Keratinocyte (primary cell): ENCODE data around the gene ERBB4. TPM values are rescaled to one million over a fixed set of nuclear protein-coding genes. Genes with fewer than 3 reads are reported as not detected.
"Not testable (repeated sequence)": the region's sequence is repeated elsewhere in the genome, so short reads cannot be mapped to it uniquely, and the experiment has no call there.

ENCODE experiments used
- DNase-seq: peaks from one replicate; pipeline ENCODE4 v3.0.0-alpha.2; 2011; ENCODE audit warnings: low read depth, missing footprints, low spot score
- FAIRE-seq: peaks from 2 replicates; lab custom pipeline; 2011; peaks lifted over from hg19 to GRCh38; lab: Jason Lieb, UNC
- H2AFZ ChIP-seq: 2 replicates; pipeline ENCODE4 v1.6.0; 2012; ENCODE audit warnings: low read length, control low read depth, inconsistent platforms; ENCODE audit not compliant: control insufficient read depth
- H3K27ac ChIP-seq: 2 replicates; pipeline ENCODE4 v1.5.1; 2011; ENCODE audit warnings: low read length; ENCODE audit not compliant: control insufficient read depth, insufficient read depth
- H3K27me3 ChIP-seq: 3 replicates; pipeline ENCODE4 v1.6.0; 2011; ENCODE audit warnings: low read length; ENCODE audit not compliant: control insufficient read depth, insufficient read depth; ENCODE audit errors: extremely low read depth
- H3K36me3 ChIP-seq, 2 experiments: 2 replicates in 1 of 2; 3 replicates in 1 of 2; pipeline ENCODE4 v1.5.1; 2011; ENCODE audit warnings: low read length in 2 of 2, mild to moderate bottlenecking in 1 of 2; ENCODE audit not compliant: control insufficient read depth in 2 of 2, insufficient read depth in 2 of 2; ENCODE audit errors: extremely low read depth in 1 of 2
- H3K4me1 ChIP-seq: 3 replicates; pipeline ENCODE4 v1.5.1; 2011; ENCODE audit warnings: low read length; ENCODE audit not compliant: control insufficient read depth, insufficient read depth; ENCODE audit errors: extremely low read depth
- H3K4me2 ChIP-seq: 3 replicates; pipeline ENCODE4 v1.6.0; 2011; ENCODE audit warnings: low read depth, low read length; ENCODE audit not compliant: control insufficient read depth, insufficient read depth; ENCODE audit errors: extremely low read depth
- H3K4me3 ChIP-seq, 3 experiments: fragments of 200-600 bp in 1 of 3; sonication (generic) in 1 of 3; 2 replicates in 2 of 3; 3 replicates in 1 of 3; pipeline ENCODE4 v1.5.1; 2011 to 2016; ENCODE audit warnings: low read length in 3 of 3, mild to moderate bottlenecking in 3 of 3, control low read depth in 2 of 3, inconsistent platforms in 1 of 3, low read depth in 1 of 3, mixed read lengths in 1 of 3, mixed run types in 1 of 3, moderate library complexity in 1 of 3; ENCODE audit not compliant: control insufficient read depth in 2 of 3, insufficient read depth in 2 of 3; ENCODE audit errors: extremely low read depth in 1 of 3
- H3K79me2 ChIP-seq: 2 replicates; pipeline ENCODE4 v1.6.0; 2012; ENCODE audit warnings: low read length; ENCODE audit not compliant: control insufficient read depth, insufficient read depth
- H3K9ac ChIP-seq: 3 replicates; pipeline ENCODE4 v1.6.0; 2011; ENCODE audit warnings: low read length; ENCODE audit not compliant: control insufficient read depth, insufficient read depth; ENCODE audit errors: extremely low read depth
- H3K9me1 ChIP-seq: 3 replicates; pipeline ENCODE4 v1.6.0; 2011; ENCODE audit warnings: low read length; ENCODE audit not compliant: control insufficient read depth, insufficient read depth; ENCODE audit errors: extremely low read depth
- H3K9me3 ChIP-seq: 2 replicates; pipeline ENCODE4 v1.5.1; 2012; ENCODE audit warnings: low read depth, low read length; ENCODE audit not compliant: control insufficient read depth
- H4K20me1 ChIP-seq: 3 replicates; pipeline ENCODE4 v1.6.0; 2011; ENCODE audit warnings: low read length; ENCODE audit not compliant: control insufficient read depth, insufficient read depth; ENCODE audit errors: extremely low read depth
- EZH2 ChIP-seq: IDR thresholded peaks from one replicate; pipeline ENCODE4 v1.6.1; 2012; ENCODE audit warnings: inconsistent platforms, mild to moderate bottlenecking, low read length, moderate library complexity
- dilution Hi-C: fragments of 300-500 bp; cut with MboI; formaldehyde crosslinking; loops from one replicate; pipeline ENCODE4 v1.7.0; 2020; ENCODE audit warnings: low sequenced_read_pairs; ENCODE audit not compliant: extremely low pct_ligation_motif_present
- polyA plus RNA-seq, 5 experiments: library from polyadenylated mRNA; depleted of rRNA in 3 of 5; stranded (reverse) in 3 of 5; stranded (forward) in 1 of 5; unstranded in 1 of 5; fragments of >200 nt; gene quantifications; 1 replicate in 1 of 5; 2 replicates in 3 of 5; 3 replicates in 1 of 5; pipeline versions ENCODE4 v1.2.1 to v1.2.3, GENCODE V29; 2011 to 2012; ENCODE audit warnings: missing spikeins in 2 of 5, low read depth in 1 of 5, low replicate concordance in 1 of 5
- TF ChIP-seq, protein P1 (sequence below), 3 experiments: IDR thresholded peaks in 1 of 3; conservative IDR thresholded peaks in 1 of 3; optimal IDR thresholded peaks in 1 of 3; 2 replicates in 2 of 3; 3 replicates in 1 of 3; pipeline versions ENCODE3 to v1.5.1; 2011; ENCODE audit warnings: low read length in 3 of 3, mild to moderate bottlenecking in 3 of 3, moderate library complexity in 2 of 3, control low read depth in 1 of 3, inconsistent platforms in 1 of 3; ENCODE audit not compliant: insufficient read depth in 2 of 3; ENCODE audit errors: extremely low read depth in 1 of 3

The ERBB4 gene
- polyA plus RNA-seq, 1 donor (not counting 4 experiments of a cell fraction or from before 2014, with no cell fraction given), result 0.01 TPM

DNA sequence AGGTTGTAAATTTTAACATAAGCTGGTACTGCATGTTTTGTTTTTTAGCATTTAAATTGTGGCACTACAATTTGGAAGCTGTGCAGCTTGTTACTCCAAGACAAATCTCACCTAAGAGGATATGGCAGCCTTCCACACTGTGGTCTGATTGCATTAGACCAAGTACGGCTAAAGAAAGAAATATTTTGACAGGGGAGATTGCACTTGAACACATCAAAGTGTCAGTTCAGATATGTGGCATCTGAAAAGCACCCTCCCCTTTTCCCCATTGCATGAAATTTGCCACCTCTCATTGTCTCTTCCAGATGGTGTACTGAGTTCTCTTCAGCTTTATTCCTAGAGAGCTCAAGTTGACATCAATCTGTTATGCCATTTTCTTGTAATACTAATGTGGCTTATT is 295.9 kb downstream of the ERBB4 start:
- no peaks in the 10 kb centered on the region for H3K9me3 ChIP-seq
- peak overlapping the region; percentile 6 for H2AFZ ChIP-seq
- no peak overlapping the region for H3K4me2 ChIP-seq
- H3K9me1 ChIP-seq, result no peaks in the 10 kb centered on the region
- dilution Hi-C loops, result no loop called here
- no peaks in the 10 kb centered on the region for H3K27me3 ChIP-seq
- no peaks in the 10 kb centered on the region for H3K4me1 ChIP-seq
- H3K79me2 ChIP-seq, result no peaks in the 10 kb centered on the region
- TF ChIP-seq, protein P1, sequence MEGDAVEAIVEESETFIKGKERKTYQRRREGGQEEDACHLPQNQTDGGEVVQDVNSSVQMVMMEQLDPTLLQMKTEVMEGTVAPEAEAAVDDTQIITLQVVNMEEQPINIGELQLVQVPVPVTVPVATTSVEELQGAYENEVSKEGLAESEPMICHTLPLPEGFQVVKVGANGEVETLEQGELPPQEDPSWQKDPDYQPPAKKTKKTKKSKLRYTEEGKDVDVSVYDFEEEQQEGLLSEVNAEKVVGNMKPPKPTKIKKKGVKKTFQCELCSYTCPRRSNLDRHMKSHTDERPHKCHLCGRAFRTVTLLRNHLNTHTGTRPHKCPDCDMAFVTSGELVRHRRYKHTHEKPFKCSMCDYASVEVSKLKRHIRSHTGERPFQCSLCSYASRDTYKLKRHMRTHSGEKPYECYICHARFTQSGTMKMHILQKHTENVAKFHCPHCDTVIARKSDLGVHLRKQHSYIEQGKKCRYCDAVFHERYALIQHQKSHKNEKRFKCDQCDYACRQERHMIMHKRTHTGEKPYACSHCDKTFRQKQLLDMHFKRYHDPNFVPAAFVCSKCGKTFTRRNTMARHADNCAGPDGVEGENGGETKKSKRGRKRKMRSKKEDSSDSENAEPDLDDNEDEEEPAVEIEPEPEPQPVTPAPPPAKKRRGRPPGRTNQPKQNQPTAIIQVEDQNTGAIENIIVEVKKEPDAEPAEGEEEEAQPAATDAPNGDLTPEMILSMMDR (optimal IDR thresholded peaks at IDR 0.05 in 1 of 3, IDR thresholded peaks at IDR 0.05 in 1 of 3, conservative IDR thresholded peaks at IDR 0.05 in 1 of 3; ENCODE audit: extremely low read depth in 1 of 3, insufficient read depth in 2 of 3, low read length in 3 of 3), result no peak
- no peak for TF ChIP-seq EZH2
- H3K36me3 ChIP-seq, result no peaks in the 10 kb centered on the region
- H4K20me1 ChIP-seq, result no peaks in the 10 kb centered on the region
- no peak overlapping the region for H3K9ac ChIP-seq
- no peak overlapping the region for H3K27ac ChIP-seq
- FAIRE-seq (no peak), DNase-seq (no peak)
- H3K4me3 ChIP-seq, result no peak overlapping the region

GRCh38 chr2:212238152-212238551 is 300.4 kb downstream of the ERBB4 start:
- H4K20me1 ChIP-seq, H3K79me2 ChIP-seq, H2AFZ ChIP-seq, H3K9me1 ChIP-seq, H3K4me3 ChIP-seq, H3K27ac ChIP-seq, H3K9ac ChIP-seq, H3K4me1 ChIP-seq, DNase-seq, dilution Hi-C loops, H3K27me3 ChIP-seq, H3K9me3 ChIP-seq, H3K36me3 ChIP-seq, H3K4me2 ChIP-seq, FAIRE-seq: not testable (repeated sequence)

DNA sequence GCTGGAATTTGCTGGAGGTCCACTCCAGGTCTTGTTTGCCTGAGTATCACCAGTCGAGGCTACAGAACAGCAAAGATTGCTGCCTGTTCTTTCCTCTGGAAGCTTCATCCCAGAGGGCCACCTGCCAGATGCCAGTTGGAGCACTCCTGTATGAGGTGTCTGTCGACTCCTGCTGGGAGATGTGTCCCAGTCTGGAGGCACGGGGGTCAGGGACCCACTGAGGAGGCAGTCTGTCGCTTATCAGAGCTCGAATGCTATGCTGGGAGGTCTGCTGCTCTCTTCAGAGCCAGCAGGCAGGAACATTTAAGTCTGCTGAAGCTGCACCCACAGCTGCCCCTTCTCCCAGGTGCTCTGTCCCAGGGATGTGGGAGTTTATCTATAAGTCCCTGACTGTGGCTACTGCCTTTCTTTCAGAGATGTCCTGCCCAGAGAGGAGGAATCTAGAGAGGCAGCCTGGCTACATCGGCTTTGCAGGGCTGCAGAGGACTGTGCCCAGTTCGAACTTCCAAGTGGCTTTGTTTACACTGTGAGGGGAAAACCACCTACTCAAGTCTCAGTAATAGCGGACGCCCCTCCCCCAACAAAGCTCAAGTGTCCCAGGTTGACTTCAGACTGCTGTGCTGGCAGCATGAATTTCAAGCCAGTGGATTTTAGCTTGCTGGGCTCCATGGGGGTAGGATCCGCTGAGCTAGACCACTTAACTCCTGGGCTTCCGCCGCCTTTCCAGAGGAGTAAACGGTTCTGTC is 301.1 kb downstream of the ERBB4 start:
- H3K4me3 ChIP-seq, result no peak overlapping the region
- TF ChIP-seq, protein P1 (optimal IDR thresholded peaks at IDR 0.05 in 1 of 3, IDR thresholded peaks at IDR 0.05 in 1 of 3, conservative IDR thresholded peaks at IDR 0.05 in 1 of 3; ENCODE audit: extremely low read depth in 1 of 3, insufficient read depth in 2 of 3, low read length in 3 of 3), result no peak
- TF ChIP-seq EZH2, result no peak
- H4K20me1 ChIP-seq, result no peaks in the 10 kb centered on the region
- H3K27ac ChIP-seq, result no peak overlapping the region
- no peaks in the 10 kb centered on the region for H3K9me3 ChIP-seq
- dilution Hi-C loops, result no loop called here
- DNase-seq, result no peak
- H3K4me1 ChIP-seq, result no peaks in the 10 kb centered on the region
- no peaks in the 10 kb centered on the region for H3K36me3 ChIP-seq
- H3K9ac ChIP-seq, result no peak overlapping the region
- no peaks in the 10 kb centered on the region for H3K27me3 ChIP-seq
- no peak for FAIRE-seq
- H3K79me2 ChIP-seq, result no peaks in the 10 kb centered on the region
- no peak overlapping the region for H3K4me2 ChIP-seq
- H2AFZ ChIP-seq, result no peak overlapping the region
- no peaks in the 10 kb centered on the region for H3K9me1 ChIP-seq
